HG03280 (cell line): ENCODE data around the gene FOXP4.

Experiments used
- ATAC-seq: cut with Tn5 transposase; IDR thresholded peaks from one replicate; pipeline ENCODE4 v1.9.1; 2021; ENCODE audit warnings: mild to moderate bottlenecking, moderate library complexity; ENCODE audit not compliant: unreplicated experiment

Gene FOXP4

DNA sequence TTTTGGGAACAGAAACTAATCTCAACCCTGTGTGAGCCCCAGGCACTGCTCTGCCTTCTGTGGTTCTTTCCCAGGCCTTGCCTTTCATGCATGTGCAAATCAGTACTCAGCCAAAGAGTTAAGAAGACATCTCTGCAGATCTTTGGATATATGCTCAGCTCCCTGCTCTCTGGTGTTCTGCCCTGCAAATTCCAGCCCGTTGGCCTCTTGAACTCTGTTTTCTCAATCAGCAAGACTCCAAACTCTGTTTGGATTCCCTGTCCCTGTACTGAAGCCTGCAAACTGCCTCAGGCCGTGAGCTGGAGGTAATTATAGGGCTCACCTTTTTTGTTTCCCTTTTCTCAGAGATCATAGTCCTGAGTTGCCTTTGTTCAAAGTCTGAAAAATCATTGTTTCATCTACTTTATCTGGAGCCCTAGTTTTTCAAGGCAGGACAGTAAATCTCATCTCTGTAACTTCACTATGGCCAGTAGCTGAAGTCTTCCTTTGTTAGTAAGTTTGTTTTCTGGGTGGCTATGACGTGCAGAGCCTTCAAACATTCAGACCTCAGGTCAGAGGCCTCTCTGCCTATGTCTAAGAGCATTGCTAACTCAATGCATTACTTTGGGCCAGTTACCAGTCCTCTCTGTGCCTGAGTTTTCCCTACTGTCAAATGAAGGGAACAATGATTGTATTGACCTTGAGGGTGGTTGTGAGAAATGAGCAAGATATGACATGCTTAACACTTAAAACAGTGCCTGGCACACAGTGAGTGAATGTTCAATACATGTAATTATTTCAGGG is 76.2 kb downstream of the FOXP4 start:
- ATAC-seq: no peak

DNA sequence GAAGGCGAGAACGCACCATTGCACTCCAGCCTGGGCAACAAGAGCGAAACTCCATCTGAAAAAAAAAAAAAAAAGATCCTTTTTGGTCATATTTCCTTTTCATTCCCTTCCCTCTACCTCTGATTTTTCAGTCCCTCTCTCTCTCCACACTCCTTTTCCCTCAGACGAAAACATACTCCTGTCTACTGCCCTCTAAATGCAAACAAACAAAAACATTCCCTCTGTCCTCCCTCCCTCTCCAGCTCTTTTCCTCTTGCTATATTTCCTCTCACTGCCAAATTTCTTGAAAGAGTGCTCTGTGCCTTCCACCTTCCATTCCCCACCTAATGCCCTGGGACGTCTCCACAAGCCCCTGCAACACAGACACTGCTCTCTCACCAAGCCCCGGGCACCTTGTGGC is 77.1 kb downstream of the FOXP4 start:
- no peak for ATAC-seq

DNA sequence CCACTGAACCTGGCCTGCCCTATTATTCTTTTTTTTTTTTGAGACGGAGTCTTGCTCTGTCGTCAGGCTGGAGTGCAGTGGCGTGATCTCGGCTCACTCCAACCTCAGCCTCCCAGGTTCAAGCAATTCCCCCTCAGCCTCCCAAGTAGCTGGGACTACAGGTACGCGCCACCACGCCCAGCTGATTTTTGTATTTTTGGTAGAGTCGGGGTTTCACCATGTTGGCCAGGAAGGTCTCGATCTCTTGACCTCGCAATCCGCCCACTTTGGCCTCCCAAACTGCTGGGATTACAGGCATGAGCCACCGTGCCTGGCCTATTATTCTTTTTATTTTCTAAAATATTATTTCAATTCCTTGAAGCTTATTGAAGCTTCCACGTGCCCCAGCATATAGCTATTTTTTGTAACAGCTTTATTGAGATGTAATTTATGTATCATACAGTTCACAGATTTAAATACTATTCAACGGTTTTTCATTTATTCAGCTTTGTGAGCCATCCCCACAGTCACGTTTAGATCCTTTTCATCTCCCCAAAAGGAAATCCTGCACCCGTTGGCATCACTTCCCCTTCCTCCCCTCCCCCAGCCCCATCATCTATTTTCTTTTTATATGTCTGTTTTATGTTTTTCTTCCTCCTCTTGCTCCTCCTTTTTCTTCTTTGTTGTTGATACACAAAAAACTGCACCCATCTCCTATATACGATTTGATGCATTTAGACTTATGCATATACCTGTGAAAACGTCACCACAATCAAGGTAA is 78.6 kb downstream of the FOXP4 start:
- no peak for ATAC-seq

DNA sequence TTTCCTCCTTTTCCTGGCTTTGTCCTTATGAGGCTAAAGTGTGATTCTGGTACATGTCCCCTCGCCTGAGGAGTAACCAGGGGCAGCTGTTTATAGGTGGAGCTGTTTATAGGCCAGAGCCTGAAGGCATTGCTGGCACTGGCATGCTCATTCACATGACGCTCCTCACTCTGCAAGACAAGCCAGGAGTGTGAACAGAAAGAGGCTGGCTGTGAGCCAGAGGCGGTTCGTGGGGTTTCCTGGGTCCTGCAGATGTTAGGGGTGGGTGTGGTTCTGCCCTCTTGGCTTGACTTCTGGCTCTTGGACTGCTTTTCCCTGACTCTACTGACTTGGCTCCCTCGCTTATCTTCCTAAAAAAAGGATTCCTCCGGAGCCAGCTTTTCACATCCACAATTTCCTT is 79.3 kb downstream of the FOXP4 start:
- no peak for ATAC-seq

DNA sequence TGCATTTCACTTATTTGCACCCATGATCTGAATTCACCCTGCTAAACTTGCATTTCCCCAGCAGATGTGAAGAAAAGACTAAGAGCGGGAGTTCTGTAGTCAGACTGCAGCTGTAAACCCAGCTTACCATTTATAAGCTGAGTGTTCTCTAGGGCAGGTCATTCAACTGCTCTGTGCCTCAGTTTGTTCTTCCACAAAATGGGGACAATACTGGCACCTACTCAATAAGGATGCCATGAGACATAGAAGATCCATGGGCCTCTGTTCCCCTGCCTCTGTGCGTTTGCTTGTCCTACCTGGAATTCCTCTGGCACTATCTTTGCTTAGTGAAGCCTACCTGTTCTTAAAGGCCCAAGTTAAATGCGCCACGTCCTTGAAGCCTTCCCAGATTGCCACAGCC is 79.8 kb downstream of the FOXP4 start:
- no peak for ATAC-seq

DNA sequence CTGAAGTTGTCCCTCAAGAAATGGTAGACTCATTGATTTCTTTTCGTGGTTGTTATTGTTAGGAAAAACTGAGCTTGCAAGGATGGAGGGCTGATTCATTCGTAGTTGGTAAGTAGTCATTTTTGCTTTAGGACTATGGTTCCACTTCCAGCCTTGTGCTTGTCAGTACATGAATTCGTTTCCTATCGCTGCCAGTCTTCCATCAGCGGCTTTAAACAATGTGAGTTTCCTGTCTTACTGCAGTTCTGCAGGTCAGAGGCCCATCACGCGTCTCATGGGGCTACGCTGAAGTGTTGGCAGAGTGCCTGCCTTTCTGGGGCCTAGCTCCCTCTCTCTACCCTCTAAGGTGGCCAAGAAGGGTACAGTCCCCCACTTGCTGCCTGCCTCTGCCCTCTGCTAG is 80.7 kb downstream of the FOXP4 start:
- no peak for ATAC-seq

DNA sequence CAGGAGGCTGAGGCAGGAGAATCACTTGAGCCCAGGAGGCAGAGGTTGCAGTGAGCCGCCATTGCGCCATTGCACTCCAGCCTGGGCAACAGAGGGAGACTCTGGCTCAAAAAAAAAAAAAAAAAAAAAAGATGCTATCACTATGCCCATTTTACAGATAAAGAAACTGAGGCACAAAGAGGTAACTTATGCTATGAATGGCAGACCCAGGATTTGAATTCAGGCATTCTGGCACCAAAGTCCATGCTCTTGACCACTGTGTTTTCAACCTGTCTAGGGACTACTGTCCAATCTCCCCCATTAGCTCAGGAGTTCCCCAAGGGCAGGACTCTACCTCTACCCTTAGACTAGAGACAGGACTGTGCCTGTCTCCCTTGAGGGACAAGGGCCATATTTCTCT is 82.9 kb downstream of the FOXP4 start:
- no peak for ATAC-seq

DNA sequence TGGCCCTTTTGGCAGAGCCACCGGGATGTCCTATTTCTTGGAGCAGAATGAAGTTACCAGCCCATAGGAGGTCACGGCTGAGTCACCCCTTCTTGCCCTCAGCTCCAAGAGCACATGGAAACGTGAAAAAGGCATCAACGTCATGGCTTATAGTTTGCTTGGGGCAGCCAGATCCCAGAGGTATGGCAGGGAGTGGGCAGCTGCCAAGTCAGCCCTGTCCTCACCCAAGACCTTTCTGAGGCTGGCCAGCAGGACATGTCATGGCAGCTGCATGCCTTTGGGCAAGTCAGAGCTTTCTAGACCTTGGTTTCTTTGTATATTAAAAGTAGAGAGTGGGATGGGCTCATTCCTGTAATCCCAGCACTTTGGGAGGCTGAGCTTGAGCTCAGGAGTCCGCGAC is 83.9 kb downstream of the FOXP4 start:
- ATAC-seq: no peak

DNA sequence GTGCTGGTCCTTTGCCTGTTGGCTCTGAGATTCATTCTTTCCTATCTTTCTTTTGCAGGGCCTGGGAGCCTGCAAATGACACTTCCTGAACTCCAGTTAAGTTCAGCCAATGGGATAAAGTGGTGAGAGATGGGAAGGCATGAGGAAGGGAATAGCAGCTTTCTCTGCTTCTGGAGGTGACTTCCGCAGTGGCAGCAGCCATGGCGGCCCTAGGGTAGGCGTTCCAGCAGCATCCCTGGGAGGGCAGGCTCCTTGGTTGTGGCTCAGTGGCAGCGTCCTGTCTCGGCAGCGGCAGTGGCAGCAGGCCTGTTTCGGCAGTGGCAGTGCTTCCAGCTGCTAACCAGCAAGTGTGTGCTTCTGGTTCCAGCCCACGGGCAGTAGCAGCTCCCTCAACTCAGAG is 84.8 kb downstream of the FOXP4 start:
- no peak for ATAC-seq

DNA sequence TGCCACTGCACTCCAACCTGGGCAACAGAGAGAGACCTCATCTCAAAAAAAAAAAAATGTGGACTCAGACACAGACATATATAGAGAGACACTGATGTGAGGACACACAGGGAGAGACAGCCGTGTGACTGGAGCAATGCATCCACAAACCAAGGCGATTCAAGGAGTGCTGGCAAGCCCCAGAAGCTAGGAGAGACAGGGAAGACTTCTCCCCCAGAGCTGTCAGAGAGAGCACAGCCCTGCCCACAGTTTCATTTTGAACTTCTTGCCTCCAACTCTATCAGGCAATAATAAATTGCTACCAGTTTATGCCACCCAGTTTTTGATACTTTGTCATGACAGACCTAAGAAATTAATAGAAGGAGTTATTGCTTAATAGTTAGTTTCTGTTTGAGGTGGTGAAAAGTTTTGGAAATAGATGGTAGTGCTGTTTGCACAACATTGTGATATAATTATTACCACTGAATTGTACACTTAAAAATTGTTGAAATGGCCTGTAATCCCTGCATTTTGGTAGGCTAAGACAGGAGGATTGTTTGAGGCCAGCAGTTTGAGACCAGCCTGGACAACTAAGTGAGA is 87.0 kb downstream of the FOXP4 start:
- ATAC-seq: no peak

DNA sequence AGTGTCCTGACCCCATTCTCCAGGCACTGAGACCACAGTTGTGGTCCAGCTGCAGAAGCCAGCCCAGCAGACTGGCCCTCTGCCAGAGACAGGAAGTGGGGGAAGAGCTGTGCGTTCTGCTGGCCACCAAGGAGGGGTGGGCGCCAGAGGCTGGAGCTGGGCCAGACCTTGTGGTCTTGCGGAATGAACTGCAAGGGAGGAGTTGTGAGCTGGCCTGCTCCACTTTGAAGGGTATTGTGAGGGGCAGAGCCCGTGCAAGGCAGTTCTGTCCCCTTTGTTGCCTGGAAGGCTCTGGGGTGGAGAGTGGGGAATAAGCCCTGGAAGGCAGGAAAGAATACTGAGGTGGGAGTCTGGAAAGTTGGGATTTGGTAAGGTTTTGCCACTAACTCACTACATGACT is 88.5 kb downstream of the FOXP4 start:
- ATAC-seq: no peak

DNA sequence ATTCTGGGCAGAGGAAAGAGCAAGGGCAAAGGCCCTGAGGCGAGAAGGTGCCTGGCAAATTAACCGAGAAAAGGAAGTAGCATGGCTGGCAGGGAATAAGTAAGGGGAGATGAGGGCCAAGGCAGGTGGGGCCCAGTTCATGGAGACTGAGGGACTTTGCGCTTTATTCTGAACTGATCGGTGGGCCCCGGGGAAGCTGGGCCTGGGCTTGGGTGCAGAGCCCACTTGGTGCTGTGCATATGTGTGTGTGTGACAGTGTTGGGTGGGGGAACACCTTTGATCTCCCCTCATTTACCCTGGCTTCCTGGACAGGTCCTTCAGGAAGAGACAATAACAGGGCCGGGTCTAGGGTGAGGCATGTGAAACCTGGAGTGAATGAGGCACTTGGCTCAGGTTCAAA is 89.2 kb downstream of the FOXP4 start:
- ATAC-seq: no peak

DNA sequence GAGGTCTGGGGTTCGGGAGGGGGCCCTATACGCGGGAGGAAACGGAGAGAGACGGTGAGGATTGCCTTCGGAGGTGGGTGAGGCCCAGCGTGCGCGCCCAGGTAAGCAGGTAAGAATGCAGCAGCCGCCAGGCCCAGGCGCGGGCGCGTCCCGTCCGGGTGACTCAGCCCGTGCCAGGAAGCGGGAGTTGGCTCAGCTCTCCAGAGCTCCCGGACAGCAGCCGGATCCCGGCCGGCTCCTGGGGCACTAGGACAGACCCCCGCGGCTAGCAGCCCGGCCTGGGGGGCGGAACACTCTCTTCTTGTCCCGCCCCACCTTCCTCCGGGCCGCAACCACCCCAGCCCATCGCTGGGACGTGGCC is 90.6 kb downstream of the FOXP4 start:
- no peak for ATAC-seq

DNA sequence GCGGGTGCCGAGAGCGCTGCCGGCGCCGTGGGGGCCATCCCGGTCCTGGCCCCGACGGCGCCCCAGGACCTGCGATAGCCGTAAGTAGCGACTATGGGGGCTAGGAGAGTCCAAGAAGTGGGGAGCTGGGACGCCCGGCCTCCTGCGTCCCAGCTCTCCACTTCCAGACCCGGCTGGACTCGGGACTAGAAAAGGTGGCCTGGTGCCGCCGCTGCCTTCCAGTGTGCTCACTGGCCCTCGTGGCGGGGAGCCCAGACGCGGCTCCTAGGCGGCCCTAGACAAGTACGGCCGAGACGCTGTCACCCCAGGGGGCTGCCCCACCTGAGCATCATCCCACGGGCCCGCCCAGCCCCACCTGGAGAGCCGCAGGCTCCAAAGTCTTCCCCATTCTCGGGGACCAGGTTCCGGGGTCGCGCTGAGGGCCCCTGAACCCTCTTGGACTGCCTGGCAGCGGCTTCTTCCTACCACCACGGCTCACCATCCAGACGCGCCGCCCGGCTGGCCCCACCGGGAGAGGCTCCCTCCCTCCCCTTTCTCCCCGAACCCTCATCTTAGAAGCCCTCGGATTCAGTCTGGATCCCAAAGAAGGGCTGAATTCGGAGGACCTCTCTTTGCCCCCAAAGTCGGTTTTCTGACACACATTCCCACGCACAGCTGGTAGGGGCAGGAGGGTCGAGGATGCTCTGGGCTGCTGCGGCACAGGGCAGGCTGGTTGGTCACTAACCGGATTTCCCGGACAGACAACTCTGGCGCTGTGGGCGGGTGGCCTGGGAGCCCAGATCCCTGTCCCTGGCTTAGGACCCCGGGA is 91.2 kb downstream of the FOXP4 start:
- no peak for ATAC-seq

DNA sequence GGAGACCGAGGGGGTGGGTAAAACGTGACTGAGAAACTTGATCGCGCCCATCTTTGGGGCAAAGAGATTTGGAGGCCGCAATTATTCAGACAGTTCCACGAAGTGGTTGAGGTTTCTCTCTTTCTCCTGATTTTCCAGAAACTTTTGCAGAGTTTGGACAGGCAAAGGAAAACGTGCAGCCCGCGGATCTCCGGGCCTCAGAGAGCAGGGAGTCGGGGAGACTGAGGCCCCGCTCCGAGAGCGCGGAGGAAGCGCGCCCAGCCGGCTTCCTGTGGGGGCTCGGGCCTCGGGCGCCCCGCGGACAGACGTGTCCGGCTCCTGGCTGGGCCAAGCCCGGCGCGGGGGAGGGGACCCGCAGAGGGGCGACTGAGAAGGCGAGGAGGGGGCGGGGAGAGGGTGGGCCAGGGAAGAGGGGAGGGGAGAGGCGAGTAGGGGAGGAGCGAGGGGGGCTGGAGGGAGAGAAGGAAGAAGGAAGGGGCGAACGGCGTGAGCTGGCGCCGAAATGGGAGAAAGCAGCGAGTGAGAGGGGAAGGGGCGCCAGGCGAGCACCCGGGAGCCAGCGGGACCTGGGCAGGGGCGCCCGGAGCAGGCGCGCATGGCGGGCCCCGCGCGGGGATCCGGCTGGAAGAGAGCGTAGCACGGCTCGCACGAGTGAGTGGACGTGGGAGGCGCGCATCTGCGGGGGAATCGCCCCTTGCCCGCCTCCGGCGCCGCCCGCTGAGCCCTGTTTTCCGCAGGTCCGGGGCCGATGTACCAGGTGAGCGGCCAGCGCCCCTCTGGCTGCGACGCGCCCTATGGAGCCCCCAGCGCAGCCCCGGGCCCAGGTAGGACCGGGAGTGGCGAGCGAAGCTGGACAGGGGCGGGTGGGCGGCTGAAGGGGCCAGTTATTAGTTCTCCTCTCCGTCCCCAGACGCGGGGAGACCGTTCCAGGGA is 92.1 kb downstream of the FOXP4 start, which contains the start of gene MDFI:
MDFI (plus strand) TSS at position 467 of the 933 bp plus-strand sequence; CDS start at position 749, 282 bp downstream.
- no peak for ATAC-seq

DNA sequence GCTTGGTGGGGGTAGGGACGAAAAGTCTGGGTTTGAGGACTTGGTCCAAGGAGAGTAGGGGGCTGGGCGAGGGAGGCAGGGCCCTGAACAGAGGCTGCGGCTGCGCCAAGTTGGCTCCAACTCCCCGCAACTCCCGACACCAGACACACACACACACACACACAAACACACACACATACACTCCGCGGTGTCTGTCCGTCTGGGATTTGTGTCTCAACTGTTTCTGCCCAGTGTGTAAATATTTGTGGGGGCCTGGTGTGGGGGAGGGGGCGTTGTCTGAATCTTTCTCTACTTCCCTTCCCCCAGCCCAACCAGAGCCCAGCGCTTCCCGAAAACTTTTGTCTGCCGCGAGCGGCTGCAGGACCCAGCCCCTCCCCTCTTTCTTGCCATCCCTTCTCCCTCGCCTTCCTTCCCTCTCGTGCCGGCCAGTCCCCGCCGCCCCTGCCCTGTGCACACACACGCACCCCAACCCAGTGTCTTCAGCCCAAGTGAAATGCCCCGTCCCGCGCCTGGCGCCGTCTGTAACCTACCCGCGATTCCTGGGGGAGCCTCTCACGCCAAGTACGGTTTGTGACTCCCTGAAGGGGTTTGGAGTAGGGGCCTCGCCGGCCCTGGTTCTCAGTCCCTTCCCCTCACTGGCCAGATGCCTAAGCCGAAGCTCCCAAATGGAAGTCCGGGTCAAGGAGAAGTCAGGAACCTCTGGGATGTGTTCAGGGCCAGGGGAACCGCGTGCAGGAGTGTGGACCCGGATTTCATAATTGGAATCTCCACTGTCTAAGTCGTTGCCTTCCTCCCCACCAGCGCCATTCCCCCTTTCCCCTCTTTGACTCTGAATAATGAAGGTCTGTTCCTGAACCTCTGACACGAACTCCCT is 93.0 kb downstream of the FOXP4 start:
- no peak for ATAC-seq

DNA sequence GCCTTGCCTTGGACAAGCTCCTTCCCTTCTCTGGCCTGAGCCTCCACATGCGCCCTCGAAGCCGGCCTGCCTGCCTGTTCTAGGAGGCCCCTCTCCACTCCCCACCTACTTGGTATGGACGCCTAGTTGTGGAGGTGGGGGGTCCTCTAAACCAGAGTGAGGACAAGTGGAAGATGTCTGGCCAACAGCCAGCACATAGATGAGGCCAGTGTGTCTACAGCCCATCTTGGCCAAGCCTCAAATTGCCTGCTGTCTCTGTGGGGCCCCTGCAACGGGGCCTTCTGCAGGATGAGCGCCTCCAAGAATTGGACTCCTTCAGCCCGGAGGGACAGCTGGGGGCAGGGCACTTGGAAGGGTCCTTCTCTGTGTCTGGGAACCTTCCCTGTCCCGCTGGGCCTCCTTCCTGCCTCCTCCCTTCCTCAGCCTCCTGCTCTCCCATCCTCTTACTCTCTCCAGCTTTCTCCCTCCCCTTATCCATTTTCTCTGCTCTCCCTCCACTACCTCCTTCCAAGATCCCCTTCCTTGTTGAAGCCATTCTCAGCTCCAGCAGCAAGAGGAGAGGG is 93.7 kb downstream of the FOXP4 start:
- no peak for ATAC-seq

DNA sequence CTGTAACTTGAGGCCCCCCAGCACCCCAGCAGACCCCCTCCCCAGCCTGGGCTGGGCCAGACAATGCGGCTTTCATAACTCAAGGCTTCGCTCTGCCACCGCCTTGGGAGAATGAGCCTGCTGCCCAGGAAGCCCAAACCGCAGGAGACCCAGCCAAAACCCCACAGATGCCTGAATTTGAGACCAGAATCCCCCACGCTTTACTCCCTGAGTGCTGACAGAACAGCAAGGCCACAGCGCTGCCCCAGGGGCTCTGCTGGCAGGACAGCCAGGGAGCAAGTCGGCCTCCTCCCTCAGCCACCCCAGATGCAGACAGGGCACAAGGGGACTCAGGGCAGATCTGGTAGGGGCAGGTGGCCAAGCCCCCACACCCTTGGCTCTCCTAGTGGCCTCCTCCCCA is 94.2 kb downstream of the FOXP4 start:
- ATAC-seq: no peak

DNA sequence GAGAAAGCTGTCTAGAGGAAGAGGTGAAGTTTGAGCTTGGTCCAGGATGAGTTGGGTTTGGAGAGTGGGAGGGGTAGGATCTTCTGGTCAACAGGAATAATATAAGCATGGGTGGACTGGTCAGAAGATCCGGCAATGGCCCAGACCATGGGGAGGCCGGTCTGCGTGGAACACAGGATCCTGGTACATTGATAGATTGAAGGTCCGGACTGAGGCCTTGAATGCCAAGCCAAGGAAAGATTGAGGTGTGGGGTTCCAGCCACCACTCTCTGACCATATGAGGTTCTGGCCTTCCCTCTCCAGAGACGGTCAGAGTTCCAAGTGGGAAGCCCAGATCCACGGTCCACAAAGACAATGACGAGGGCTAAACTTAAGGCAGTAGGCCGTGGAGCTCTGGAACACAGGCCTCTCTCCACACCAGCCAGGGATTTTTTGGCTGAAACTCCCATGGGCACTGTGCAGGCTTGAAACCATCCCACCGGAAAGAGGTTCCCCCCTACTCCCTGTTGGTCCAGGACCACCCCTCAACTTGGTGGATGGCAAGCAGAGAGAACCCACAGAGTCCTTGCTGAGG is 95.3 kb downstream of the FOXP4 start:
- ATAC-seq: no peak
